ENCODE data around the gene HUS1B. TPM values are rescaled to one million over a fixed set of nuclear protein-coding genes. Genes with fewer than 3 reads are reported as not detected.
A peak's percentile ranks its signal among the peaks of the same experiment; 100 is the strongest.

The HUS1B gene
- total and polyA plus RNA-seq, 2 experiments from 2014 or later = 0.33 to 1.2 TPM

GRCh38 chr6:654136-654535 lies 2.8 kb downstream of the HUS1B start:
- DNase-seq (ENCODE audit: low spot score) = no peak
- Histone ChIP-seq H4K20me1 (ENCODE audit: insufficient read depth, poor library complexity, severe bottlenecking) (no peaks in the 10 kb centered on the region), H3K4me1 (ENCODE audit: insufficient read depth) (no peaks in the 10 kb centered on the region), H2AFZ (no peak overlapping the region), H3K27me3 (no peaks in the 10 kb centered on the region), H3K9me2 (replicated peaks; ENCODE audit: insufficient read depth) (no peaks in the 10 kb centered on the region), H3K4me3 (no peak overlapping the region), H3K79me2 (peaks cover 49% of the 10 kb centered on the region), H3K27ac (no peak overlapping the region), H3K36me3 (replicated peaks; ENCODE audit: insufficient read depth, low read depth) (no peaks in the 10 kb centered on the region), H3K4me2 (no peak overlapping the region), H3K9me3 (ENCODE audit: low read depth) (no peaks in the 10 kb centered on the region)
- WGBS (ENCODE audit: low lambda C conversion rate, missing lambda C conversion rate) = 94% methylated on average over 4 of the region's 4 CpGs
- TF ChIP-seq EZH2phosphoT487 (IDR thresholded peaks at IDR 0.05; ENCODE audit: low read depth, severe bottlenecking, unreplicated experiment) (no peak), EZH2 (IDR thresholded peaks at IDR 0.05; ENCODE audit: borderline replicate concordance) (no peak), CTCF (IDR thresholded peaks at IDR 0.05; ENCODE audit: poor library complexity) (no peak)

DNA sequence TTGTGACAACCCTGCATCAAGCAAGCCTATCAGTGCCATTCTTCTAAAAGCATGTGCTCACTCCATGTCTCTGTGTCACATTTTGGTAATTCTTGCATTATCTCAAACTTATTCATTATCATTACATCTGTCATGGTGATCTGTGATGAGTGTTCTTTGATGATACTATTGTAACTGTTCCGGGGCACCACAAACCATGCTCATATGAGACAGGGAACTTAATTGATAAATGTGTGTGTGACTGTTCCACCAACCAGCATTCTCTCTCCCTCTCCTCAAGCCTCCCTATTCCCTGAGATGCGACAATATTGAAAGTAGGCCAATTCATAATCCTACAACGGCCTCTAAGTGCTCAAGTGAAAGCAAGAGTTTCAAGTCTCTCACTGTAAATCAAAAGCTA lies 4.0 kb downstream of the HUS1B start:
- Histone ChIP-seq H3K4me2 (no peak overlapping the region), H3K27me3 (no peaks in the 10 kb centered on the region), H3K9me3 (ENCODE audit: low read depth) (no peaks in the 10 kb centered on the region), H3K4me3 (no peak overlapping the region), H3K36me3 (replicated peaks; ENCODE audit: insufficient read depth, low read depth) (no peaks in the 10 kb centered on the region), H3K4me1 (ENCODE audit: insufficient read depth) (no peaks in the 10 kb centered on the region), H3K9me2 (replicated peaks; ENCODE audit: insufficient read depth) (no peaks in the 10 kb centered on the region), H2AFZ (no peak overlapping the region), H4K20me1 (ENCODE audit: insufficient read depth, poor library complexity, severe bottlenecking) (no peaks in the 10 kb centered on the region), H3K79me2 (peaks cover 43% of the 10 kb centered on the region), H3K27ac (no peak overlapping the region)
- WGBS (ENCODE audit: low lambda C conversion rate, missing lambda C conversion rate) = 80% methylated on average over 3 of the region's 3 CpGs
- DNase-seq (ENCODE audit: low spot score) = no peak
- TF ChIP-seq CTCF (IDR thresholded peaks at IDR 0.05; ENCODE audit: poor library complexity) (no peak), EZH2phosphoT487 (IDR thresholded peaks at IDR 0.05; ENCODE audit: low read depth, severe bottlenecking, unreplicated experiment) (no peak)

DNA sequence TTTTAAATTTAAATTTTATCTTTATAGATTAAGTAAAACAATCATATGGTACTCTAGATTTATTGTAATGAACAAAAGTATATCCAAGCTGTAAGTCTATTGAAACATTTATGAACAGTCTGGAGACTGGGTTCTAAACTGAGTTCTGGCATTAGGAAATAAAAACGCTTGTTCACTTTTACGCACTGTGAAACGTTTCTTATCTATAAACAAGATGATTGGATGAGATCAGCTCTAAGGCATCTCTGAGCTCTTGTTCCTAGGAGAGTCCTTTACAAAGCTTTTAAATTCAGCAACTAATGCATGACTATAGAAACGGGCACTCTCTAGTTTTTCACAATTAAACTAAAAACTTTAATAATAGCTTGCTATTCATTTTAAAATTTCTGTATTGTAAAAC lies 6.8 kb downstream of the HUS1B start:
- H3K27me3 ChIP-seq = no peaks in the 10 kb centered on the region
- H3K9me3 ChIP-seq (ENCODE audit: low read depth) = no peaks in the 10 kb centered on the region
- H3K9me2 ChIP-seq (replicated peaks; ENCODE audit: insufficient read depth) = no peaks in the 10 kb centered on the region
- 35% methylated on average over 4 of the region's 4 CpGs for WGBS (ENCODE audit: low lambda C conversion rate, missing lambda C conversion rate)
- TF ChIP-seq CTCF (IDR thresholded peaks at IDR 0.05; ENCODE audit: poor library complexity) (no peak), EZH2phosphoT487 (IDR thresholded peaks at IDR 0.05; ENCODE audit: low read depth, severe bottlenecking, unreplicated experiment) (no peak), EZH2 (IDR thresholded peaks at IDR 0.05; ENCODE audit: borderline replicate concordance) (no peak)
- no peaks in the 10 kb centered on the region for H3K36me3 ChIP-seq (replicated peaks; ENCODE audit: insufficient read depth, low read depth)
- H3K27ac ChIP-seq = no peak overlapping the region
- H2AFZ ChIP-seq = no peak overlapping the region
- no peaks in the 10 kb centered on the region for H3K4me1 ChIP-seq (ENCODE audit: insufficient read depth)
- no peaks in the 10 kb centered on the region for H4K20me1 ChIP-seq (ENCODE audit: insufficient read depth, poor library complexity, severe bottlenecking)
- H3K4me3 ChIP-seq = no peak overlapping the region
- H3K79me2 ChIP-seq = peaks cover 42% of the 10 kb centered on the region
- peak overlapping the region; percentile 6 for H3K4me2 ChIP-seq
- peak; percentile 12 for DNase-seq (ENCODE audit: low spot score)

- peaks cover 28% of the 10 kb centered on the region for H3K79me2 ChIP-seq
- H4K20me1 ChIP-seq (ENCODE audit: insufficient read depth, poor library complexity, severe bottlenecking) = no peaks in the 10 kb centered on the region
- TF ChIP-seq CTCF (IDR thresholded peaks at IDR 0.05; ENCODE audit: poor library complexity) (no peak), EZH2phosphoT487 (IDR thresholded peaks at IDR 0.05; ENCODE audit: low read depth, severe bottlenecking, unreplicated experiment) (no peak), EZH2 (IDR thresholded peaks at IDR 0.05; ENCODE audit: borderline replicate concordance) (no peak)
- no peak overlapping the region for H3K27ac ChIP-seq
- H3K4me2 ChIP-seq = no peak overlapping the region
- no peak overlapping the region for H2AFZ ChIP-seq
- H3K4me3 ChIP-seq = no peak overlapping the region
- H3K4me1 ChIP-seq (ENCODE audit: insufficient read depth) = no peaks in the 10 kb centered on the region
- H3K9me2 ChIP-seq (replicated peaks; ENCODE audit: insufficient read depth) = no peaks in the 10 kb centered on the region
- H3K36me3 ChIP-seq (replicated peaks; ENCODE audit: insufficient read depth, low read depth) = no peaks in the 10 kb centered on the region
- H3K9me3 ChIP-seq (ENCODE audit: low read depth) = no peaks in the 10 kb centered on the region
- no peak for DNase-seq (ENCODE audit: low spot score)
- no peaks in the 10 kb centered on the region for H3K27me3 ChIP-seq
Observed at GRCh38 chr6:642805-643204, 14.1 kb downstream of the HUS1B start.

Measured in hepatocyte (in vitro differentiated cells).